GM12875 (cell line): Measurements from ENCODE around the gene OR51I2.

Experiments used
- H3K4me3 ChIP-seq: one replicate; pipeline ENCODE4 v1.5.1; 2011; ENCODE audit warnings: low read depth, low read length, control low read depth
- TF ChIP-seq, protein P1 (sequence below): IDR thresholded peaks from 2 replicates; pipeline ENCODE4 v1.5.1; 2011; ENCODE audit warnings: low read depth, mild to moderate bottlenecking, control low read depth, inconsistent platforms, low read length, moderate library complexity, borderline replicate concordance; ENCODE audit not compliant: insufficient read depth

OR51I2 gene, protein sequence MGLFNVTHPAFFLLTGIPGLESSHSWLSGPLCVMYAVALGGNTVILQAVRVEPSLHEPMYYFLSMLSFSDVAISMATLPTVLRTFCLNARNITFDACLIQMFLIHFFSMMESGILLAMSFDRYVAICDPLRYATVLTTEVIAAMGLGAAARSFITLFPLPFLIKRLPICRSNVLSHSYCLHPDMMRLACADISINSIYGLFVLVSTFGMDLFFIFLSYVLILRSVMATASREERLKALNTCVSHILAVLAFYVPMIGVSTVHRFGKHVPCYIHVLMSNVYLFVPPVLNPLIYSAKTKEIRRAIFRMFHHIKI

DNA sequence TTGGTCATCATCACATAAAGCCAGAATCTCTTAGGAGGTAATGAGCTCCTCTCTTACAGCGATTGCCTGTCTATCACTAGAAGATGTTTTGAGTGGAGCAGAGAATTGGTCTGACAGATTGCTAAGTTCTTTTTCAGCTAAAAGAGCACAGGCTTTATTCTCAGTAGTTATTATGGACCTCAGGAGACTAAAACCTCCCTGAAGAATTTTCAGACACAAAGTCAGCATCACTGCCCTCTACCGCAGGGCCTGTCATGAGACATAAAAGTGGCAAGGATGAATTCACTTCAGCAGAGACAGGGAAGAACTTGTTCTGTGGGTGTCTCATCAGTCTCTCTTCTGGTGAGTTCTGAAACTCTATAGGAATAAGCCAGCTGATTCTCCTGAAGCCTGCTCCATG, at the start of gene OR51I2:
Gene OR51I2 (plus strand): TSS at position 301 of the 400 bp plus-strand sequence. CDS start 4,166 bp downstream, outside the sequence.
- TF ChIP-seq, protein P1, sequence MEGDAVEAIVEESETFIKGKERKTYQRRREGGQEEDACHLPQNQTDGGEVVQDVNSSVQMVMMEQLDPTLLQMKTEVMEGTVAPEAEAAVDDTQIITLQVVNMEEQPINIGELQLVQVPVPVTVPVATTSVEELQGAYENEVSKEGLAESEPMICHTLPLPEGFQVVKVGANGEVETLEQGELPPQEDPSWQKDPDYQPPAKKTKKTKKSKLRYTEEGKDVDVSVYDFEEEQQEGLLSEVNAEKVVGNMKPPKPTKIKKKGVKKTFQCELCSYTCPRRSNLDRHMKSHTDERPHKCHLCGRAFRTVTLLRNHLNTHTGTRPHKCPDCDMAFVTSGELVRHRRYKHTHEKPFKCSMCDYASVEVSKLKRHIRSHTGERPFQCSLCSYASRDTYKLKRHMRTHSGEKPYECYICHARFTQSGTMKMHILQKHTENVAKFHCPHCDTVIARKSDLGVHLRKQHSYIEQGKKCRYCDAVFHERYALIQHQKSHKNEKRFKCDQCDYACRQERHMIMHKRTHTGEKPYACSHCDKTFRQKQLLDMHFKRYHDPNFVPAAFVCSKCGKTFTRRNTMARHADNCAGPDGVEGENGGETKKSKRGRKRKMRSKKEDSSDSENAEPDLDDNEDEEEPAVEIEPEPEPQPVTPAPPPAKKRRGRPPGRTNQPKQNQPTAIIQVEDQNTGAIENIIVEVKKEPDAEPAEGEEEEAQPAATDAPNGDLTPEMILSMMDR, result no peak
- no peak within 1 kb of the TSS for H3K4me3 ChIP-seq

DNA sequence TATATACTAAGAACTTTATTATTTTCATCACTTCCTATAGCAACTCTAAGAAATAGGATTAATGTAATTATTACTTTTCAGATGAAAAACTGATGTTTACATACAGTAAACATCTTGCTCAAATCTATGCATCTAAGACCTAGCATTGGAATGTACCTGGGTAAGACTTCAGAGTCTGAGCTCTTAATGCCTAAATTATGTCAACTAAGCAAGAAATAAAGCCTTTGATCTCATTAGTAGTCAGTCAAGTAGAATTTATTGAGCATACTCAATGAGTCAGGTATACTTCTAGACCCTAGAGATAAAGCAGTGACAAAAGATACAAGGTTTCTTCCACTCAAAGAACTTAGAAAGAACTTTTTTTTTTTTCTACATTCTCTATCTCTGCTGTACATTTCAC, 44.0 kb upstream of the OR51I2 start:
- TF ChIP-seq, protein P1, result no peak
- no peak overlapping the region for H3K4me3 ChIP-seq

DNA sequence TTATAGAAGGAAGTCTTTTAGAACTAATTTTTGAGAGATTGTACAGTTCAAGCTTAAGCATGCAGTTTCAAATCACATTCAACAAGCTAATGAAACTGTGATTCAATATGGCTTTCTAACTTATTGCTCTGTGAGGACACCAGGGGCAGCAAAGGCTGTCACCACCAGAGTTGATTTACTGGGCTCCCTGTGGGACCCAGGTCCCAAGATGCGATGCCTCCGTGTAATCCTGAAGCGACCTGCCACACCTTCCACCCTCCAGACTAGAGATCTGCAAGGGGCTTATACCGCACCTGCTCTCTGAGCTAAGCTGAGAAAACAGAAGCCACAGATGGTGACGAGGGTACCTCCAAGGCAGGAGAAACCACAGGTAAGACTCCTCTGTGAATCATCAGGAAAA, 28.1 kb upstream of the OR51I2 start:
- TF ChIP-seq, protein P1, result no peak
- H3K4me3 ChIP-seq, result no peak overlapping the region

DNA sequence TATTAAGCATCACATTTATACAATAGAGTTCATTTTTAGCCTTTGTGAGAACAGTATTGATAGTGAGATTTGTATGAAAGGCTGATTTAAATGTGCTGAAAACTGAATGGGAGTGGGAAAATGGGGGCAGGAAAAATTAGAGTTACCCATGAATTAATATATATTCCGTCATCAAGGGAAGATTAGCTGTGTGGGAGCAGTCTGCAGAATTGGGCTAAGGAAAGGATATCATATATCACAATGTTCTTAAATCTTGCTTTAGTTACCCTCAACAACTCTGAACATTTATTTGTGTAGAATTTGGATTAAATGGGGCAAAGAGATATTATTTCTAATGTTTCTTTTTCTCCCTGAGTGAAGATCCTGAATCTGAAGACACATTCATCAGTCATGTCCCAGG, 27.3 kb upstream of the OR51I2 start, which contains the start of gene OR51Q1:
Gene OR51Q1 (plus strand): TSS at position 301 of the 400 bp plus-strand sequence. CDS start 90 bp downstream, at position 391.
- TF ChIP-seq, protein P1, result no peak
- H3K4me3 ChIP-seq, result no peak within 1 kb of the TSS

DNA sequence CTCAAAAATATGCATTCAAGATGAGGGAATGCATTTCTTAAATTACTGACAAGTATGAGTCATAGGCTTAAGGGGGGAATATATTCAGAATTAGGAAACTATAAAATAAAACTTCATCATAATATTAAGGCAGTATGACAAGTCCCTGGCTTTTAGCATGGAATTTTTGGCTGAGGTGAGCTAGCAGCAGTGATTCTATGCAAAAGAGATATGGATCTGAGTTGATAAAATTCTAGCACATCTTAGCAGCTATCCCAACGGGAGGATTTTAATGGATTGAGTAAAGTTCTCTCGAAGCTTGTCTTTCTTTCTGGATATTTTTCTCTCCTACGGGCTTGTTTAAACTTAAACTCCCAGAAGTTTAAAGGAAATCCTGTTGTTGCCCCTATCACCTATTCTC, 26.0 kb upstream of the OR51I2 start:
- no peak overlapping the region for H3K4me3 ChIP-seq
- TF ChIP-seq, protein P1, result no peak

DNA sequence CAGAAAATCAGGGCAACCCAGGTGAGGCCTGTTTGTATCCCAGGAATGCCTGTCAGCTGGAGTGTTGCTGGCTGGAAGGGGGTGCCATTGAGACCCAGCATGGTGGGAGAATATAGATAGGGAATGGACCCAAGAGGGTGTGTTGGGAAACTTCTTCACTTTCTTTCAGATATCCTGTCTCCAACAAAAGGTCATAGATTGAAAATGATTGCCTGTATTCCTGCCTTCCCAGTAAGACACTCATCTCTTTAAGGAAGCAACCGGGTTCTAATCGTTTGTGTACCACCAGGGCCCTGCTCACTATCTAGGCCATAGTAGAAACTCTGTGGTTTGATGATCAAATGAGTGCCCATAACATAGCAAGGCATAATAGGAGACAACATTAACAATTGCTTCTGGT, 7.7 kb upstream of the OR51I2 start, which contains the start of gene OR51I1:
Gene OR51I1 (minus strand): TSS at position 101 of the 400 bp plus-strand sequence. CDS start 0 bp downstream, at position 101.
- H3K4me3 ChIP-seq, result no peak within 1 kb of the TSS
- TF ChIP-seq, protein P1, result no peak

DNA sequence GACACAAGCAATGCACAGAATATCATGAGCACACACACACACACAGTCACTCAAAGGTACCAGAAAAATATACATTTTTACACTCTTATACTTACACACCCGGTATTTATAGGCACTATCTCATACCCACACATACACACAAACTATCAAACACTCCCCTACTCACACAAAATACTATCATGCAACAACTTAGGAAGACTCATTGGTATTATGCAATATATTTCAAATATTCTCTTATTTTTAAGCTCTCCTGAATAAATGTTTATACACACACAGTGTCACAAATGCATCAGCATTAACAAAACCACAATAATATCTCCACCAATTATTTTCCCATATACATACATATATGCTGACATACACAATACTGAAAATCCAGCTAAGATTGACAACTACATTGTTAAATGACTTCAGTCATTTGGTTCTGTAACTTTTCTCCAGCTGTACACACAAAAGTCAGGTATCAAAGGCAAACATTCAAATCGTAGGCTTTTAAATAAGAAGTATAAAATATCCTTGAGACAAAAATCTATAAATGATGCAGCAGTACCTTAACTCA, 5.2 kb upstream of the OR51I2 start:
- no peak overlapping the region for H3K4me3 ChIP-seq
- TF ChIP-seq, protein P1, result no peak
